A549 treated with AZD2906 at 1 μM for 4 hours (cell line): ENCODE measurements around the gene GOLGA8S. TPM values are rescaled to one million over a fixed set of nuclear protein-coding genes. Genes with fewer than 3 reads are reported as not detected.

ENCODE experiments used
- total RNA-seq: library from RNA; stranded (reverse); fragments of 200-300 nt; extraction: Qiagen RNA extraction; gene quantifications from 5 replicates; pipeline ENCODE4 v1.2.3, GENCODE V29; 2022

GOLGA8S gene, protein sequence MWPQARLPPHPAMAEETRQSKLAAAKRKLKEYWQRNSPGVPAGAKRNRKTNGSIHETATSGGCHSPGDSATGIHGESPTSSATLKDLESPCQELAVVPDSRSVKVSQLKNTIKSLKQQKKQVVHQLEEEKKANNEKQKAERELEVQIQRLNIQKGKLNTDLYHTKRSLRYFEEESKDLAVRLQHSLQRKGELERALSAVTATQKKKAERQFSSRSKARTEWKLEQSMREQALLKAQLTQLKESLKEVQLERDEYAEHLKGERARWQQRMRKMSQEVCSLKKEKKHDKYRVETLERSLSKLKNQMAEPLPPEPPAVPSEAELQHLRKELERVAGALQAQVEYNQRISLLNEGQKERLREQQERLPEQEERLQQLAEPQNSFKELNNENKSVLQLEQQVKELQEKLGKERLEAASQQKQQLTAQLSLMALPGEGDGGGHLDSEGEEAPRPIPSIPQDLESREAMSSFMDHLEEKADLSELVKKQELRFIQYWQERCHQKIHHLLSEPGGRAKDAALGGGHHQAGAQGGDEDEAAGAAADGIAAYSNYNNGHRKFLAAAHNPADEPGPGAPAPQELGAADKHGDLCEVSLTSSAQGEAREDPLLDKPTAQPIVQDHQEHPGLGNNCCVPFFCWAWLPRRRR
- total RNA-seq = 0.11 to 0.17 TPM (median 0.14 TPM) in 5 replicates

DNA sequence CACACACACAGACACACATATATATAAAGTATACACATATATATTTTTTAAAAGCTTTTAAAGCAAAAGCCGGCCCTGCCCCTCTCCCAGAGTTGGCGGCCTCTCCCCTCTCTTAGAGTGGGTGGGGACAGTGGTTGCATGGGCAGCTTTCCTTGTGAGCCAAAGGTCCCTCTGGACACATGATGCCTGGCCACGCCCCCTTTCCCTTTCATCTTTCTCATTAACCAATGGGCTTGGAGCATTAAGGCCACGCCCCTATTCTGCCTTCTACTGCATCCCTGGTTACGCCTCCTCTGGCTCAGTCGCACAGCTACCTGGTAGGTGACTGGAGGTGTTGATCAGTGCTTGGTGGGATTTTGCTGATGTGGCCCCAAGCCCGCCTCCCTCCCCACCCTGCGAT is at the start of gene GOLGA8S:
GOLGA8S (plus strand) TSS at position 301 of the 400 bp plus-strand sequence; CDS start at position 363, 62 bp downstream.

DNA sequence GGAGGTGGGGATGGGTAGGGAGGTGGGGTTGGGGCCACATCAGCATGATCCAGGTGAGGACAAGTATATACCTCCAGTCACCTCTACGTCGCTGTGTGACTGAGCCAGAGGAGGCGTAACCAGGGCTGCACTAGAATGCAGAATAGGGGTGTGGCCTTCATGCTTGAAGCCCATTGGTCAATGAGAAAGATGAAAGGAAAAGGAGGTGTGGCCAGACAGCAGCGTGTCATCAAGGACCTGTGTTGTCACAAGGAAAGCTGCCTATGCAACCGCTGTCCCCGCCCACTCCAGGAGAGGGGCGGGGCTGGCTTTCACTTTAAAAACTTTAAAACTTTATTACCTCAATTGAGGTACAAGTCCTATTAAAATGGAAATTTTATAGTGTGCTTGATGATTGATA is 20.5 kb upstream of the GOLGA8S start, which contains the start of gene GOLGA6L26:
GOLGA6L26 (minus strand) TSS at position 101 of the 400 bp plus-strand sequence; CDS start at position 40, 61 bp downstream.

Other genes with a start within 250 kb of the GOLGA8S start
- gene GOLGA6L1, start 217.9 kb upstream of the GOLGA8S start, total RNA-seq = not detected in 5 replicates
- gene GOLGA6L26, start 20.6 kb upstream of the GOLGA8S start, total RNA-seq = not detected in 5 replicates
- gene GOLGA6L2, start 92.5 kb downstream of the GOLGA8S start, total RNA-seq = not detected in 5 replicates
- gene MKRN3, start 210.9 kb downstream of the GOLGA8S start, total RNA-seq = 2.0 to 2.6 TPM (median 2.3 TPM) in 5 replicates